Keratinocyte (primary cell): ENCODE data around the gene GPC1. TPM values are rescaled to one million over a fixed set of nuclear protein-coding genes. Genes with fewer than 3 reads are reported as not detected.

Source experiments
- DNase-seq: peaks from one replicate; pipeline ENCODE4 v3.0.0-alpha.2; 2011; ENCODE audit warnings: low read depth, missing footprints, low spot score
- FAIRE-seq: peaks from 2 replicates; lab custom pipeline; 2011; peaks lifted over from hg19 to GRCh38; lab: Jason Lieb, UNC
- H2AFZ ChIP-seq: 2 replicates; pipeline ENCODE4 v1.6.0; 2012; ENCODE audit warnings: low read length, control low read depth, inconsistent platforms; ENCODE audit not compliant: control insufficient read depth
- H3K27ac ChIP-seq: 2 replicates; pipeline ENCODE4 v1.5.1; 2011; ENCODE audit warnings: low read length; ENCODE audit not compliant: control insufficient read depth, insufficient read depth
- H3K27me3 ChIP-seq: 3 replicates; pipeline ENCODE4 v1.6.0; 2011; ENCODE audit warnings: low read length; ENCODE audit not compliant: control insufficient read depth, insufficient read depth; ENCODE audit errors: extremely low read depth
- H3K36me3 ChIP-seq, 2 experiments: 2 replicates in 1 of 2; 3 replicates in 1 of 2; pipeline ENCODE4 v1.5.1; 2011; ENCODE audit warnings: low read length in 2 of 2, mild to moderate bottlenecking in 1 of 2; ENCODE audit not compliant: control insufficient read depth in 2 of 2, insufficient read depth in 2 of 2; ENCODE audit errors: extremely low read depth in 1 of 2
- H3K4me1 ChIP-seq: 3 replicates; pipeline ENCODE4 v1.5.1; 2011; ENCODE audit warnings: low read length; ENCODE audit not compliant: control insufficient read depth, insufficient read depth; ENCODE audit errors: extremely low read depth
- H3K4me2 ChIP-seq: 3 replicates; pipeline ENCODE4 v1.6.0; 2011; ENCODE audit warnings: low read depth, low read length; ENCODE audit not compliant: control insufficient read depth, insufficient read depth; ENCODE audit errors: extremely low read depth
- H3K4me3 ChIP-seq, 3 experiments: fragments of 200-600 bp in 1 of 3; sonication (generic) in 1 of 3; 2 replicates in 2 of 3; 3 replicates in 1 of 3; pipeline ENCODE4 v1.5.1; 2011 to 2016; ENCODE audit warnings: low read length in 3 of 3, mild to moderate bottlenecking in 3 of 3, control low read depth in 2 of 3, inconsistent platforms in 1 of 3, low read depth in 1 of 3, mixed read lengths in 1 of 3, mixed run types in 1 of 3, moderate library complexity in 1 of 3; ENCODE audit not compliant: control insufficient read depth in 2 of 3, insufficient read depth in 2 of 3; ENCODE audit errors: extremely low read depth in 1 of 3
- H3K79me2 ChIP-seq: 2 replicates; pipeline ENCODE4 v1.6.0; 2012; ENCODE audit warnings: low read length; ENCODE audit not compliant: control insufficient read depth, insufficient read depth
- H3K9ac ChIP-seq: 3 replicates; pipeline ENCODE4 v1.6.0; 2011; ENCODE audit warnings: low read length; ENCODE audit not compliant: control insufficient read depth, insufficient read depth; ENCODE audit errors: extremely low read depth
- H3K9me1 ChIP-seq: 3 replicates; pipeline ENCODE4 v1.6.0; 2011; ENCODE audit warnings: low read length; ENCODE audit not compliant: control insufficient read depth, insufficient read depth; ENCODE audit errors: extremely low read depth
- H3K9me3 ChIP-seq: 2 replicates; pipeline ENCODE4 v1.5.1; 2012; ENCODE audit warnings: low read depth, low read length; ENCODE audit not compliant: control insufficient read depth
- H4K20me1 ChIP-seq: 3 replicates; pipeline ENCODE4 v1.6.0; 2011; ENCODE audit warnings: low read length; ENCODE audit not compliant: control insufficient read depth, insufficient read depth; ENCODE audit errors: extremely low read depth
- CTCF ChIP-seq, 3 experiments: IDR thresholded peaks in 1 of 3; conservative IDR thresholded peaks in 1 of 3; optimal IDR thresholded peaks in 1 of 3; 2 replicates in 2 of 3; 3 replicates in 1 of 3; pipeline versions ENCODE3 to v1.5.1; 2011; ENCODE audit warnings: low read length in 3 of 3, mild to moderate bottlenecking in 3 of 3, moderate library complexity in 2 of 3, control low read depth in 1 of 3, inconsistent platforms in 1 of 3; ENCODE audit not compliant: insufficient read depth in 2 of 3; ENCODE audit errors: extremely low read depth in 1 of 3
- EZH2 ChIP-seq: IDR thresholded peaks from one replicate; pipeline ENCODE4 v1.6.1; 2012; ENCODE audit warnings: inconsistent platforms, mild to moderate bottlenecking, low read length, moderate library complexity
- dilution Hi-C: fragments of 300-500 bp; cut with MboI; formaldehyde crosslinking; loops from one replicate; pipeline ENCODE4 v1.7.0; 2020; ENCODE audit warnings: low sequenced_read_pairs; ENCODE audit not compliant: extremely low pct_ligation_motif_present
- polyA plus RNA-seq, 5 experiments: library from polyadenylated mRNA; depleted of rRNA in 3 of 5; stranded (reverse) in 3 of 5; stranded (forward) in 1 of 5; unstranded in 1 of 5; fragments of >200 nt; gene quantifications; 1 replicate in 1 of 5; 2 replicates in 3 of 5; 3 replicates in 1 of 5; pipeline versions ENCODE4 v1.2.1 to v1.2.3, GENCODE V29; 2011 to 2012; ENCODE audit warnings: missing spikeins in 2 of 5, low read depth in 1 of 5, low replicate concordance in 1 of 5

Gene GPC1
- polyA plus RNA-seq, 1 donor (not counting 4 experiments of a cell fraction or from before 2014, with no cell fraction given) = 46.6 TPM

GRCh38 chr2:240399419-240400324 lies 35.8 kb upstream of the GPC1 start:
- no peaks in the 10 kb centered on the region for H3K9me3 ChIP-seq
- dilution Hi-C loops = no loop called here
- no peaks in the 10 kb centered on the region for H3K79me2 ChIP-seq
- H3K36me3 ChIP-seq = no peaks in the 10 kb centered on the region
- no peak overlapping the region for H3K4me3 ChIP-seq
- no peaks in the 10 kb centered on the region for H4K20me1 ChIP-seq
- no peak overlapping the region for H3K9ac ChIP-seq
- TF ChIP-seq EZH2 (no peak), CTCF (optimal IDR thresholded peaks at IDR 0.05 in 1 of 3, IDR thresholded peaks at IDR 0.05 in 1 of 3, conservative IDR thresholded peaks at IDR 0.05 in 1 of 3; ENCODE audit: extremely low read depth in 1 of 3, insufficient read depth in 2 of 3, low read length in 3 of 3) (no peak)
- no peaks in the 10 kb centered on the region for H3K9me1 ChIP-seq
- H3K27me3 ChIP-seq = peaks cover 27% of the 10 kb centered on the region
- FAIRE-seq (no peak), DNase-seq (no peak)
- H3K4me1 ChIP-seq = peaks cover 8% of the 10 kb centered on the region
- no peak overlapping the region for H2AFZ ChIP-seq
- no peak overlapping the region for H3K27ac ChIP-seq
- H3K4me2 ChIP-seq = no peak overlapping the region

GRCh38 chr2:240400371-240401161 lies 34.9 kb upstream of the GPC1 start:
- Histone ChIP-seq H3K9ac (no peak overlapping the region), H3K9me3 (no peaks in the 10 kb centered on the region), H3K4me2 (no peak overlapping the region), H3K79me2 (no peaks in the 10 kb centered on the region), H3K4me3 (no peak overlapping the region), H3K27ac (no peak overlapping the region), H3K9me1 (no peaks in the 10 kb centered on the region), H2AFZ (no peak overlapping the region), H3K4me1 (peaks cover 8% of the 10 kb centered on the region), H4K20me1 (no peaks in the 10 kb centered on the region), H3K36me3 (no peaks in the 10 kb centered on the region), H3K27me3 (peaks cover 27% of the 10 kb centered on the region)
- TF ChIP-seq EZH2 (no peak), CTCF (optimal IDR thresholded peaks at IDR 0.05 in 1 of 3, IDR thresholded peaks at IDR 0.05 in 1 of 3, conservative IDR thresholded peaks at IDR 0.05 in 1 of 3; ENCODE audit: extremely low read depth in 1 of 3, insufficient read depth in 2 of 3, low read length in 3 of 3) (no peak)
- dilution Hi-C loops = no loop called here
- DNase-seq (no peak), FAIRE-seq (no peak)
